GM19468 (cell line): ENCODE results near the gene CASP7.

Experiments
- ATAC-seq: cut with Tn5 transposase; IDR thresholded peaks from one replicate; pipeline ENCODE4 v1.9.1; 2021; ENCODE audit warnings: mild to moderate bottlenecking, moderate library complexity, moderate number of reproducible peaks; ENCODE audit not compliant: unreplicated experiment; ENCODE audit errors: extremely low read depth

The CASP7 gene

DNA sequence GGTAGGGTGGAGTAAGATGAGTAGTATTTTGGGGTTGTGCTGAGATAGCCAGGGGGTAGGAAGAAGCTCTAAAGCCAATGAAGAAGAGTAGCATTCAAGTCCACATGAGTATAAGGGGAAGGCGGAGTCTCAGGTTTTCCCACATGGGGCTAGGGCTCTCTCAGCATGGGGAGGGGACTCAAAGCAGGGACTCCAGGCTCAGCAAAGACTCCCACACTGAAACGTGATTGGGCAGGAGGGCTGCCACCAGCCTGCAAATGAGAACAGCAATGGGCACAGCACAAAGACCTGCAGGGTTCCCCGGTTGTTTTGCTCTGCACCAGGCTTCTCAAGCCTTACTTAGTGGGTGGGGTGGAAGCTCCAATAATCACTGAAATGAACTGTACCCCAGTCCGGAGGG lies 14.4 kb upstream of the CASP7 start:
- ATAC-seq: no peak

DNA sequence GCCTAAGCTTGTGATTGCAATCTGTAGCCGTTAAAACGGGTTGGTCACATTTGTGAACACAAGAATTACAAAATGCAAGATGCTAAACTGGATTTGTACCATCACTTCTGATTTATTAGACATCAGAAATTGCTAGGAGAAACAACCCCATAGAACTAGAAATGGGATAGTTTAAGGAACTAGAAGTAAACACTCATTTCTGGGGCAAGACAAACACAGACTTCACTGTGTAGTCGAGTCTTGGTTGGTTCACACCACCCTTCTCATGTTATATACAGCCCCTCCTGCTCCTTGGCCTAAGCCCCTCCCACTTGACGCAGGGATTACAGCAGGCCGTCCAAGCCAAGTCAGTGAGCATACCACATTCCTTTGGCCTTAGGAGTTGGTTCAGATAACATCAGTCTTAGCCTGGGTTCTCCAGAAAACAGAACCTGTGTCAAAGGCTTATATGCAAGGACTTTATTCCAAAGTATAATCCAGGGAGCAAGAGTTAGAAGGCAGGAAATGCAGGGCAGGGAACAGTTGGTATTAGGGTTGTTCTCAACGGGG lies 13.8 kb upstream of the CASP7 start:
- ATAC-seq: no peak

DNA sequence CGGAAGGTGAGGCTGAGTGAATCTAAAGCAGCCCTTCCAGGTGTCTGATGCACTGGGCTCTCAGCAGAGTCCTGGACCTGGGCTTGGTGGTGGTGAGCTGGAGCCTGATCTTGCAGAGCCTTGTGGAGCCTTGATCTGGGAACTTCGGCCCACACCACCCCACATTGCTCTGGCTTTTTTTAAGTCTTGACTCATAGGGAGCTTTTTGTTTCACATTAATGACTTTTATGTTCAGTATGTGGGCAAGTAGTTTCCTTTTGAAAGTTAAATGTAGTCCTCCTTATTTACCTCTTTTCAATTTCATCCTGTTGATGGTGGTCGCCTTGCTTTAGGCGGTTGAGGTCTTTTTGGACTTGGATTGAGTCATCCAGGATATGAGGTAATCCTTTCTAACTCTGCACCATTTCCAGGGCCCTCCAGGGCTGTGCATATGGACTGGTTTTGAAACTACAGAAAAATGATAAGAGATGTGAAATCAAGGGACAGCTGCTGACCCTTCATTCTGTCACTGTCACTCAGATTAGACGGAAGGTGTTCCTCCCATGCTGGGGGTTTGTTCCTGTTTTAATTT lies 12.9 kb upstream of the CASP7 start:
- no peak for ATAC-seq

DNA sequence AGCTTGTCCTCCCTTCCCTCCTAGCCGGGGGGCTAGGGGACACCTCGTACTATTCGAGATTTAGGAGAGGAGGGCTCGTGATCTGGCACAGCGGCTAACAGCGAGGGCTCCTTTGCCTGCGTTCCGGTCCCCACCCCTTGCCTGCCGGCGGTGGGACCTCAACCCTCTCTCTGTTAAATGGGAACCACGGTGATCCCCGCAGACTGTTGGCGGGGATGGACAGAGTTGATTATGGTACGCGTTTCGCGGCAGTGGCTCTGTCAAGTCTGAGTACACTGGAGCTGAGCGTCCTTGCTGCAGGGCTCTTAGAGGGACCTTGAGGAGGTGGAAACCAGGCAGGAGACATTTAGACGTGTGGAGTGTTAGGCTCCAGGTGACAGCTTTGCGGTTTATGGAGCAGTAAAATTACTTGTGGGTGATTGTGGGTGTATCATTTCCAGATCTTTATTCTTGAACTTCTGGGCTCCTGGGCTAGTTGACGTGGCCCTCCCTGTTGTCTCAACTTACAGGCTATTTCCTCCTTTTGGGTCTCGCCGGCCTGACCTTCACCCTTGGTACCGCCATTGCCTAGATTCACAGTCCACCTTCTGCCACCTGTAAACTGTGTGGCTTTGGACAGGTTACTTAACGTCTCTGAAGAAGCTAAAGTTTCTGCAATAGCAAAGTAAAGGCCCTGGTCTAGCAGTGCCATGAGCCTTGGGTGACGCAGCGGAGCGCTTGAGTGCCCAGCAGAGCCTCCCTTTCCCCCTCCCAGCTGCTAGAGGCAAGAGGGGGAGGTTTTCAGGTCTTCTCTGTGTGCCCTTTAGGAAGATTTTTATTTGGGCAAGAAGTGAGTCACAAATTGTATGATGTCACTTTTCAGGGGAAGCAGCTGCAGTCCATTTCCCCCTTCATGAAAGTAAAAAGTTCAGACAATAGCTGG lies 739 bp downstream of the CASP7 start:
- ATAC-seq: no peak

DNA sequence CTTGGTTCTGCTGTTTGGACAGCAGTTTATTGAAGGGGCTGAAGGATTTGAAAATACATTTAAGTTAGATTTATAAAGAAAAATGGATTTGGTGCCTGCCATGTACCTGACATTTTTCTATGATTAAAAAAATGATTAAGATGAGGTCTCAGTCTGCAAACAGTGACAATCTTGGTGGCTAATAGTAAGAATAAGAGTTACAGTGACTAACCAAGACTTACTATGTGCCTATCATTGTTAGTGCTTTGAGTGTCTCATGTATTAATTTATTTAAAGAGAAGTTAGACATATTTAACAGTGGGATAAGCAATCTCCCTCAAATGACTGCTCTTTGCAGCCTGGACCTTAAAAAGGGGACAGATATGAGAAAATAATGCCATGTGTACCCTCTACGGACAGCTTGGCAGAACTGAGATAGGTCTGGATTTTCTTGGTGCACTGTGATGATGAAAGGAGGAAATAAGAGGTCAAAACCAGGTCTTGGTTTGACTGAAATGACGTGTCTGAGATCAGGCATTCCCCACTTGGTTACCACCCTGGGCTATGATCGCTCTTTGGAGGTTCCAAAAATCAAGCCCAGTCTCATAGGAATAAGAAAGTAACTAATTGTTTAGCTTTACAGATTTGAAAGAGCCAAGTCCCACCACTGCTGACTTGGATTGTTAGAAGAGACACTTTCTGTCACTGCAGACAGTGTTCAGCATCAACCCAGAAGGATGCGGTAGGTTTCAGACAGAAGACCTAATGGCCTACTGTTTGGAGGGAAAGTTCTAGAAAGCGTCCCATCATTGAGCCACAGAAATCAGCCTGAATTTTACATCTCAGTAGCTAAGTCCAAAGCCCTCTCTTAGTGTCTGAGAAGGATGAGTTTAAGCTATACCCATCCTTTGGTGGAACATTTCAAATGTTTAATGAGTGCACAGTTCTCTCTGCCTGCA lies 2.1 kb downstream of the CASP7 start:
- ATAC-seq: peak; percentile 34

DNA sequence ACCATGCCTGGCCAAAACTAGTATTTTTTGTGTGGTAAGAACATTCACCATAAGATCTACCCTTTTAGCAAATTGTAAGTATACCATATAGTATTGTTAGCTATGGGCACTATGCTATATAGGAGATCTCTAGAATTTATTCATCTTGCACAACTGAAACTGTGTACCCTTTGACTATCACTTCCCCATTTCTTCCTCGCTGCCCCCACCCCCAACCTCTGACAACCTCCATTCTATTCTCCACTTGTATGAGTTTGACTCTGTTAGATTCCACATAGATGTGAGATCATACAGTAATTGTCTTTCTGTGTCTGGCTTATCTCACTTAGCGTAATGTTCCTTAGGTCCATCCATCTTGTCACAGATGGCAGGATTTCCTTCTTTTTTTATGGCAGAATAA lies 3.6 kb downstream of the CASP7 start:
- no peak for ATAC-seq

DNA sequence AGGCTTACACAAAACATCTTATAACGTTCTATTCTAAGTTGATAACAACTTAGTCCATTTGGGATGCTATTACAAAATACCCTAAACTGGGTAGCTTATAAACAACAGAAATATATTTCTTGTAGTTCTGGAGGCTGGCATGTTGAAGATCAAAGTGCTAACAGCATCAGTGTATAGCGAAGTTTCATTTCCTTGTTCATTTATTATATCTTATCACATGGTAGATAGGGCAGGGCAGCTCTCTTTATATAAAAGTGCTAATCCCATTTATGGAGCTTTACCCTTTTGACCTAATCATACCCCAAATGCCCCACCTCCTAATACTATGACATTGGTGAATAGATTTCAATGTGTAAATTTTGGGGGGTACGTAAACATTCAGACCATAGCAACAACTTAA lies 6.3 kb downstream of the CASP7 start:
- ATAC-seq: no peak

DNA sequence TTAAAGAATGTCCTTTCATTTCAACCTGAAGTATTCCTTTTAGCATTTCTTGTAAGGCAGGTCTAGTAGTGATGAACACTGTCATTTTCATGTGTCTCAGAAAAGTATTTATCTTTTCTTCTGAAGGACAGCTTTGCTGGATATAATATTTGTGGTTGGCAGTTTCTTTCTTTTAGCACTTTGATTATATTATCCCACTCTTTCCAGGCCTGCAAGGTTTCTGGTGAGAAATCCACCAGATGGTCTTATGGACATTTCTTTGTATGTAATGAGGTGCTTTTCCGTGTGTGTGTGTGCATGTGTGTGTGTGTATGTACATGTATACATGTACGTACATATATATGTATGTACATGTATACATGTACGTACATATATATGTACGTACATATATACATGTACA lies 7.3 kb downstream of the CASP7 start:
- no peak for ATAC-seq

DNA sequence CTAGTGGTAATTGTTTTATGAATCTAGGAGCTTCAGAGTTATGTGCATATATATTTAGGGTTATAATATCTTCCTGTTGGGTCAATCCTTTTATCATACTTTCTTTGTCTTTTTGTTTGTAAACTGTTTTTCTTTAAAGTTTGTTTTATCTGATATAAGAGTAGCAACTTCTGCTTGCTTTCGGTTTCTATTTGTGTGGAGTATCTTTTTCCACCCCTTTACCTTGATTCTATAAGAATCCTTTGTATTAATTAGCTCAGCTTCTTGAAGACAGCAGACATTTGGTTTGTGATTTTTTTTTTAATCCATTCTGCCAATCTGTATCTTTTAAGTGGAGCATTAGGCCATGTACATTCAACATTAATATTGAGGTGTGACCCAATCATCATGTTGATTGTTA lies 9.3 kb downstream of the CASP7 start:
- ATAC-seq: no peak

DNA sequence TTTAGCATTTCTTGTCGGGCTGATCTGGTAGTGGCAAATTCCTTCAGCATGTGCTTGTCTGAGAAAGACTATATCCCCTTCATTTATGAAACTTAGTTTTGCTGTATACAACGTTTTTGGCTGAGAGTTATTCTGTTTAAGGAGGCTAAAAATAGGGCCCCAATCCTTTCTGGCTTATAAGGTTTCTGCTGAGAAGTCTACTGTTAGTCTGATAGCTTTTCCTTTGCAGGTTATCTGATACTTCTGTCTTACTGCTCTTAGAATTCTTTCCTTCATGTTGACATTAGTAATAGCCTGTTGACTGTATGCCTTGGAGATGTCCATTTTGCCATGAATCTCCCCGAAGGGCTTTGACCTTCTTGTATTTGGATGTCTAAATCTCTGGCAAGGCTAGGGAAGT lies 9.9 kb downstream of the CASP7 start:
- ATAC-seq: no peak

DNA sequence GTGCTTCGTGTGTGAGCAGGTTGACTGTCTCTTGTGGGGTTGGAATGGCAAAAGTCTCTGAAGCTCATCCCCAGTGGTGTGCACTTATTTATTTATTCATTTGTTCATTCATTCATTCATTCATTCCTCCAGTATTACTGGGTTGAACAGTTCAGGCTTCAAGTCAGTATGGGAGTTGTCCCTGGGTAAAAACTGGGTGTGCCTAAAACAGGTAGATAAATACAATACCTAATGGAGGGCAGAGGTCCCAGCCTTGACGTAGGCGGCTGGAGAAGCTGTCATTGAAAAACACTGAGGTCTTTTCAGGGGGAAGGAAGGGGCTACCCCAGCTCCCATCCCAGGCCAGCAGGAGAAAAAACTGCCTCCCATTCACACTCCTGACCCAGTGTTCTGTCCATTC lies 11.0 kb downstream of the CASP7 start:
- no peak for ATAC-seq

DNA sequence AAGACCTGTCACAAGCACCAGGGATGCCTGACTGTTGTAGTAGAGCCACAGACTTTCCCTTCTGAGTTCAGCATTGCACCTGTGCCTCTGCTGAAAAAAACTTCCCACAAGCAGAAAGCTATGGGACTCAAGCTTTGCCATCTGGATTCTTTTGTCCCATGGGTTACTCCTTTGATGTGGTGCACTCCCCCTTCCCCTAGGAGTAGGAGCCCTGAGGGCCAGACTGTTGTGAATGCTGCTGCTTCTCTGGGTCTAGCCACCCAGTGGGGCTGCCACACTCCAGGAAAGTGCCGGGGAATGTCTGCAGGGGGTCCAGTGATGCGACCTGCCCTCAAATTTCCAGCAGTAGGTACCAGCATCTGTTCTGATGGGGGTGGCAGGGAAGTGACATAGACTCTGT lies 11.7 kb downstream of the CASP7 start:
- ATAC-seq: no peak

DNA sequence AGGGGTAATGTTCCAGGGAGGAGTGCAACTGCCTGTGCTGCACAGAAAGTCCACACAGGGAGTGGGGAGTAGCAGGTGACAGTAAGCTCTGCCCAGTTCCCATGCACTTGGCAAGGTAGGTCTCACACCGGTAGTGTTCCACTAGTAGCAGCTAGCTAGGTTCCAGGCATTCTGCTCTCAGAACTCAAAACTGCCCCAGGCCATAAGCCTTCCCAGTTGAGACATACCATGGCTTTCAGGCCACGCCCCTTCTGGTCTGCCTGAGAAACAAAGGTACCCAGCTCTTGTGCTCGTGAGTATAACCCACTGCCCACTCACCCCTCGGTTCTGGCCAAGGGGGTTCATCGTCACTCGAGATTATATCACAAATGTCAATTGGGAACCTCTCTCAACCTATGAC lies 12.6 kb downstream of the CASP7 start:
- ATAC-seq: no peak

DNA sequence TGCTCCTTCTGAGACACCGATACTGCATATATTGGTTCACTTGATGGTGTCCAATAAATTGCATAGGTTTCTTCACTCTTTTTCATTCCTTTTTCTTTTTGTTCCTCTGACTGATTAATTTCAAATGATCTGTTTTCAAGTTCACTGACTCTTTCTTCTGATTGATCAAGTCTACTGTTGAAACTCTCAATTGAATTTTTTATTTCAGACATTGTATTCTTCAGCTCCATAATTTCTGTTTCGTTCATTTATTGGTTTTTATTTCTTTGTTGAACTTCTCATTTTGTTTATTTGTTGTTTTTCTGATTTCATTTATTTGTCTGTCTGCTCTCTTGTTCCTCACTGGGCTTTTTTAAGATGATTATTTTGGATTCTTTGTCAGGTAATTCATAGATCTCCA lies 13.6 kb downstream of the CASP7 start:
- ATAC-seq: no peak

DNA sequence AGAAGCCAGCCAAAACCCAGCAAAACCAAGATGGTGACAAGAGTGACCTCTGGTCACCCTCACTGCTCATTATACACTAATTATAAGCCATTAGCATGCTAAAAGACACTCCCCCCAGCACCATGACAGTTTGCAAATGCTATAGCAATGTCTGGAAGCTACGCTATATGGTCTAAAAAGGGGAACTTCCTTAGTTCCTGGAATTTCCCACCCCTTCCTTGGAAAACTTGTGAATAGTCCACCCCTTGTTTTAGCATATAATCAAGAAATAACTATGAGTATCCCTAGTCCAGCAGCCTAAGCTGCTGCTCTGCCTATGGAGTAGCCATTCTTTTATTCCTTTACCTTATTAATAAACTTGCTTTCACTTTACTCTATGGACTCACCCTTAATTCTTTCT lies 16.0 kb downstream of the CASP7 start:
- no peak for ATAC-seq

DNA sequence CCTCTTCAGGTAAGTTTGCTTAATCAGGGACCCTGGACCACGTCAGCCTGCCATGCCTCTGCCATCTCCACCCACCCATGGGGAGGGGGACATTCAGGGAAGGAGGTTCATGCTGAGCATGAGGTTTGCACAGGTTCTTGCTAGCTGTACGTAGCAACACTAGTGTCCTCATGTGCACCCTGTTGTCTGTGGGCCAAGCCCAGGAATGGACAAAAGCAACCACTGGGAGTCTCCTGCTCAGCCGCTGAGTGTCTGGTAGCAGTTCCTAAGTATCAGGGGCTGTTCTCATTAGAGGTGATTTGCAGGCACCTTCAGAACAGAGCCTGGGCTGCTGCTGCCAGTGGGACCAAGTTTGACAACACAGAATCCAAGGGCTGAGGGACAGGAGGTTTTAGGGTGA lies 17.9 kb downstream of the CASP7 start:
- ATAC-seq: no peak

DNA sequence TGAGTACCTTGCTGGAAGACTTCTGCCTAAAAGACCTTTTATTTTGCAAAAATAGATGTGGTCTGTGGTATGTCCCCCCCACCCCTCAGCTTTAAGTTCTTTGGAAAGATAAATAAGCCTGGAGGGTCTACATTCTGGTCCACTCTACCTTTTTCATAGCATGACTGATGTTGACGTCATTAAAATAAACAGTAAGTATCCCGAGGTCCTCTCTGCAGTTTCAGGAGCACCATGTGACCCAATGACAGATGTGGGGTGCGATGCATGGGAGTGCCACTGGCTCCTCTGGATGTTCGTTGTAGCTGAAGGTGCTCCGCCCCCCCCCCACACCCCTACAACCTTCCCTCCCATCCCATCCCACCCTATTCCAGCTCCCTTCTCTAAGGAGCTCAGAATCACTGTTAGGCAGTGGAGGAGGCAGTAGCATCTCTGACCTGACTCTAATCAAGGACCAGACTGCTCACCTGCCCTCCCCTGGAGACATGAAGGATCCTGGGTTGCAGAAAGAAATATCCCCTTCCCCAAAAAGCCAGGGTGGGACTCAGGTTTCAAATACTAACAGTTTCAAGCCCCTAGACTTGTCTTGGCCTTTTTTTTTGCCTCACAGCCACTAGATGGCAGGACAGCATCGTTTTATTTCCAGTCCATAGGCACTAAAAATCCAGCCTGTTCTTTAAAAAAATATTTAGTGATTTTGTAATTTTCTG lies 25.1 kb downstream of the CASP7 start:
- no peak for ATAC-seq

DNA sequence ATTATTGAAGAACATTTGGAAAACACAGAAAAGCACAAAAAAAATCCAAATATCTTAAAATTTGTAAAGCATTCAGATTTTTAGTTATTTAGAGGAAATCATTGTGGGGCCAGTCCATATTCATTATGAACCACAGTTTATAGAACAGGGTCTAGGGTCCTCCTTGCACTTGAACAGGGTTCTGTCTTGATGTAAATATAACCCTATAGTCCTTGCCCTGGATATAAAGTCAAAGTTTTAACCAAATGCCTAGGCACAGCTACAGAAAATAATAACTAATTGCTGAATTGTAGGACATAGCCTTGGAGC lies 25.6 kb downstream of the CASP7 start:
- ATAC-seq: no peak

DNA sequence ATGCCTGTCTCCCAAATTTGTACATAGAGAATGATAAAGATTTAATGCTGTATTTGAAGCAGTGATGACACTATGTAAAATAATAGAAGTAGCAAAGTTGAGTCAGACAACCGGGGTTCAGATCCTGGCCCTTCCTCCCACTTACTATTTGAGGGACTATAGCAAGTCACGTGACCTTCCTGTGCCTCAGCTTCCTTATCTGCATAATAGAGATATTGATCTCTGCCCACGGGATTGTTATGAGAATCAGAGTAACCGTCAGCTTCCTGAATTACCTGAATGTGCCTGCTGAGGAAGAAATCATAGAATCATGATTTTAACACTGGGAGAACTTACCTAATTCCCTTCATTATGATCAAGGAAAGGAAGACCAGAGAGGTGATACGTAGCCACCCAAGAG lies 26.9 kb downstream of the CASP7 start:
- no peak for ATAC-seq

DNA sequence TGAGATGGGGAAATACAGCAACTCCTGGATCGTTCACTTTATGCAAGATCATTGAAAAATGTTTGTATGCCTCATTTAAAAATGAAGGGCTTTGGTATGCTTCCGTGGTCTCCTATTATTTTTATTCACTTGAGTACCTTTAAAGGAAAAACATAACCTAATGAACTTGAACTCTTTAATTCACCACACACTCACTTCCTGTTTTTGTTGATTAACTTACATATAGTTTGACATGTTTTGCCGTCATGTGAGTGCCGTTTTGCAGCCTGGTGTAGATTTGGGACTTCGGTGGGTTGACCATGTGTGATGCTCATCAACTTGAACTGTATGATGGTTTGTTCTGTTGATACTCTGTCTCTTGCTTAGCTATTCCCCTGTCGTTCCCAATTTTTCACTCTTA lies 28.9 kb downstream of the CASP7 start:
- no peak for ATAC-seq
